Adrenal gland (tissue), 5 donors: Measurements from ENCODE around the gene PHKB.

ENCODE experiments used
- CTCF ChIP-seq, 6 experiments: fragments of 450-650 bp in 4 of 6; fragments of 200-600 bp in 2 of 6; sonication (generic) in 1 of 6; IDR thresholded peaks; 1 replicate in 5 of 6; 2 replicates in 1 of 6; pipeline versions ENCODE4 v1.5.1 to v1.8.0; 2016 to 2021; ENCODE audit warnings: antibody characterized with exemption in 6 of 6, mild to moderate bottlenecking in 2 of 6, moderate library complexity in 1 of 6
- POLR2A ChIP-seq, 2 donors: fragments of 450-650 bp; IDR thresholded peaks; one replicate each; pipeline ENCODE4 v1.6.1; 2017; ENCODE audit warnings: antibody characterized with exemption in 2 of 2, mild to moderate bottlenecking in 2 of 2, moderate library complexity in 1 of 2
- donor health status: DM: no; HTN: no; CAD: no.

- no peak for TF ChIP-seq CTCF (IDR thresholded peaks at IDR 0.05)
- no peak for TF ChIP-seq POLR2A (IDR thresholded peaks at IDR 0.05)
These were observed 77.3 kb downstream of the PHKB start for GRCh38 chr16:47538472-47538871.
